Stimulated activated CD8-positive, alpha-beta memory T cell treated with anti-CD3 and anti-CD28 coated beads, Interleukin-15, amount 100 ng/mL, for 4 hours (primary cell): ENCODE results near the gene ENSA.
A peak's percentile ranks its signal among the peaks of the same experiment; 100 is the strongest.
"Not testable (repeated sequence)": the region's sequence is repeated elsewhere in the genome, so short reads cannot be mapped to it uniquely, and the experiment has no call there.

Experiments used
- DNase-seq, 2 donors: peaks; one replicate each; pipeline ENCODE4 v3.0.0-alpha.2; 2020; ENCODE audit warnings: low read depth in 2 of 2

Gene ENSA

GRCh38 chr1:150580966-150581365 lies 48.4 kb downstream of the ENSA start:
- not testable (repeated sequence) for DNase-seq

GRCh38 chr1:150579945-150580642 lies 49.3 kb downstream of the ENSA start:
- no peak for DNase-seq

GRCh38 chr1:150579110-150579944 lies 50.1 kb downstream of the ENSA start, which contains the start of gene MCL1:
TSS of gene MCL1 (minus strand) at chr1:150579610. CDS start at chr1:150579530, 80 bp downstream.
- peak; percentile 70 to 79 for DNase-seq

GRCh38 chr1:150578272-150579109 lies 50.9 kb downstream of the ENSA start:
- DNase-seq = peak in 1 of 2 donors; percentile 44

- DNase-seq = no peak
Measured at GRCh38 chr1:150577557-150578271, 51.7 kb downstream of the ENSA start.

- no peak for DNase-seq
Measured at GRCh38 chr1:150576794-150577556, 52.4 kb downstream of the ENSA start.

- DNase-seq = no peak
Measured at GRCh38 chr1:150576367-150576711, 53.1 kb downstream of the ENSA start.

GRCh38 chr1:150575518-150576366 lies 53.7 kb downstream of the ENSA start:
- no peak for DNase-seq

GRCh38 chr1:150575072-150575489 lies 54.3 kb downstream of the ENSA start:
- DNase-seq = no peak

- DNase-seq = no peak
Measured at GRCh38 chr1:150574260-150575071, 54.9 kb downstream of the ENSA start.

- DNase-seq = not testable (repeated sequence)
Measured at GRCh38 chr1:150573648-150574071, 55.8 kb downstream of the ENSA start.

GRCh38 chr1:150572918-150573647 lies 56.3 kb downstream of the ENSA start:
- no peak for DNase-seq
